CD4-positive, alpha-beta T cell (primary cell): ENCODE results near the gene IFNGR2. TPM values are rescaled to one million over a fixed set of nuclear protein-coding genes. Genes with fewer than 3 reads are reported as not detected.

ENCODE experiments used
- ATAC-seq: fragments of 200-7000 bp; cut with Tn5 transposase; one replicate; pipeline ENCODE4 v1.10.0; 2022; ENCODE audit warnings: mild to moderate bottlenecking; ENCODE audit not compliant: poor library complexity
- CTCF ChIA-PET: fragments of 350-600 bp; sonication (Branson Sonifier 250); formaldehyde crosslinking; loops from one replicate; lab custom pipeline; 2021; ENCODE audit warnings: antibody characterized with exemption, inconsistent platforms; lab: Charles Lee
- POLR2A ChIA-PET: fragments of 350-600 bp; sonication (Branson Sonifier 250); formaldehyde crosslinking; loops from one replicate; lab custom pipeline; 2021; ENCODE audit warnings: antibody characterized with exemption, inconsistent platforms; lab: Charles Lee
- DNase-seq, 14 experiments: peaks; one replicate each; pipeline ENCODE4 v3.0.0-alpha.2; 2013 to 2020; ENCODE audit warnings: mixed read lengths in 2 of 14
- H3K27ac ChIP-seq, 2 donors: one replicate each; pipeline versions ENCODE4 v1.5.1 to v1.7.0; 2013; ENCODE audit warnings: low read length in 2 of 2, low read depth in 1 of 2, mild to moderate bottlenecking in 1 of 2
- H3K27me3 ChIP-seq, 2 experiments: 1 replicate in 1 of 2; 2 replicates in 1 of 2; pipeline versions ENCODE4 v1.6.1 to v1.7.0; 2013; ENCODE audit warnings: low read length in 2 of 2, control low read depth in 1 of 2, mild to moderate bottlenecking in 1 of 2, moderate library complexity in 1 of 2; ENCODE audit not compliant: insufficient read depth in 2 of 2, control insufficient read depth in 1 of 2
- H3K36me3 ChIP-seq: one replicate; pipeline ENCODE4 v1.6.1; 2013; ENCODE audit warnings: low read length, control low read depth; ENCODE audit not compliant: insufficient read depth
- H3K4me1 ChIP-seq: one replicate; pipeline ENCODE4 v1.6.1; 2013; ENCODE audit warnings: low read length, control low read depth; ENCODE audit not compliant: insufficient read depth
- H3K4me3 ChIP-seq: one replicate; pipeline ENCODE4 v1.5.1; 2013; ENCODE audit warnings: mild to moderate bottlenecking, low read length, moderate library complexity
- H3K9me3 ChIP-seq, 2 experiments: 1 replicate in 1 of 2; 2 replicates in 1 of 2; pipeline versions ENCODE4 v1.6.1 to v1.7.0; 2013; ENCODE audit warnings: low read length in 2 of 2, mild to moderate bottlenecking in 2 of 2, control low read depth in 1 of 2, moderate library complexity in 1 of 2; ENCODE audit not compliant: control insufficient read depth in 1 of 2, insufficient read depth in 1 of 2
- H3K27ac Mint-ChIP-seq: one replicate; pipeline ENCODE4 v1.8.0; 2020; ENCODE audit warnings: mixed read lengths
- H3K27me3 Mint-ChIP-seq: one replicate; pipeline ENCODE4 v1.8.0; 2021; ENCODE audit warnings: mixed read lengths
- H3K36me3 Mint-ChIP-seq: one replicate; pipeline ENCODE4 v1.8.0; 2021; ENCODE audit warnings: low read depth, mixed read lengths
- H3K4me1 Mint-ChIP-seq: one replicate; pipeline ENCODE4 v1.8.0; 2021; ENCODE audit warnings: low read depth, mixed read lengths
- H3K4me3 Mint-ChIP-seq: one replicate; pipeline ENCODE4 v1.8.0; 2020; ENCODE audit warnings: mild to moderate bottlenecking, mixed read lengths
- H3K9me3 Mint-ChIP-seq: one replicate; pipeline ENCODE4 v1.8.0; 2020; ENCODE audit warnings: mixed read lengths
- CTCF ChIP-seq: fragments of 200-600 bp; IDR thresholded peaks from one replicate; pipeline ENCODE4 v1.8.0; 2022; ENCODE audit warnings: antibody characterized with exemption, mild to moderate bottlenecking
- intact Hi-C, 2 experiments: fragments of 100-400 bp; cut with DNase I in 1 of 2; cut with micrococcal nuclease in 1 of 2; formaldehyde crosslinking; loops; one replicate each; pipeline versions ENCODE4 v1.15.1 to v1.9.0; 2023 to 2025; cut with DNase I, micrococcal nuclease
- total RNA-seq, 174 experiments: library from RNA in 2 of 174; stranded (reverse) in 2 of 174; gene quantifications; one replicate each; pipeline ENCODE4 v1.2.3 and lab custom pipeline; 2021 to 2026

The IFNGR2 gene
- total RNA-seq, 2 experiments from 2014 or later, result 14.6 to 17.7 TPM

GRCh38 chr21:33371366-33371765, 31.8 kb upstream of the IFNGR2 start:
- peaks cover 21 to 25% of the 10 kb centered on the region in 2 experiments for H3K9me3 ChIP-seq
- ATAC-seq (no peak), DNase-seq (no peak)
- no peak for TF ChIP-seq CTCF
- H3K4me3 Mint-ChIP-seq, result no peak overlapping the region
- peaks cover 5% of the 10 kb centered on the region for H3K9me3 Mint-ChIP-seq
- H3K4me1 ChIP-seq, result peaks cover 13% of the 10 kb centered on the region
- intact Hi-C loops, result loop anchor here in 1 of 2 experiments (5.0 kb wide), 2 partner anchors 449 to 539 kb away; no protein-coding TSS in a partner anchor
- no peak overlapping the region for H3K27ac Mint-ChIP-seq
- H3K36me3 ChIP-seq, result no peaks in the 10 kb centered on the region
- H3K36me3 Mint-ChIP-seq, result peaks cover 4% of the 10 kb centered on the region
- H3K4me3 ChIP-seq, result no peak overlapping the region
- no peaks in the 10 kb centered on the region for H3K27me3 Mint-ChIP-seq
- ChIA-PET POLR2A (interaction anchor here (1.0 kb wide), 1 partner anchor 10 kb away, joined by 4 read pairs; no protein-coding TSS in a partner anchor), CTCF (interaction anchor here (0.7 to 2.6 kb wide), 2 partner anchors 10 to 53 kb away, joined by 3 to 9 read pairs; no protein-coding TSS in a partner anchor)
- H3K27me3 ChIP-seq, result no peaks in the 10 kb centered on the region
- H3K27ac ChIP-seq, result no peak overlapping the region
- peaks cover 6% of the 10 kb centered on the region for H3K4me1 Mint-ChIP-seq

- Mint-ChIP-seq H3K4me1 (peaks cover 6% of the 10 kb centered on the region), H3K27me3 (no peaks in the 10 kb centered on the region), H3K4me3 (no peak overlapping the region), H3K36me3 (no peaks in the 10 kb centered on the region), H3K27ac (no peak overlapping the region), H3K9me3 (peaks cover under 1% of the 10 kb centered on the region)
- no peak for TF ChIP-seq CTCF
- intact Hi-C loops, result loop anchor here in 1 of 2 experiments (5.0 kb wide), 2 partner anchors 450 to 540 kb away; no protein-coding TSS in a partner anchor
- Histone ChIP-seq H3K9me3 (peaks cover 10 to 20% of the 10 kb centered on the region in 2 experiments), H3K27ac (no peak overlapping the region), H3K27me3 (no peaks in the 10 kb centered on the region), H3K4me1 (peaks cover 13% of the 10 kb centered on the region), H3K36me3 (no peaks in the 10 kb centered on the region), H3K4me3 (no peak overlapping the region)
- DNase-seq (no peak), ATAC-seq (no peak)
- ChIA-PET POLR2A (interaction anchor here (1.2 kb wide), 1 partner anchor 11 kb away, joined by 7 read pairs; no protein-coding TSS in a partner anchor), CTCF (no interaction called here)
Observed at GRCh38 chr21:33372582-33372981, 30.6 kb upstream of the IFNGR2 start.

- H3K9me3 ChIP-seq, result peaks cover 2 to 11% of the 10 kb centered on the region in 2 experiments
- peaks cover 13% of the 10 kb centered on the region for H3K4me1 ChIP-seq
- no peaks in the 10 kb centered on the region for H3K36me3 Mint-ChIP-seq
- H3K27me3 ChIP-seq, result no peaks in the 10 kb centered on the region
- POLR2A ChIA-PET, result no interaction called here
- ATAC-seq, result no peak
- H3K36me3 ChIP-seq, result no peaks in the 10 kb centered on the region
- TF ChIP-seq CTCF, result no peak
- CTCF ChIA-PET, result interaction anchor here (1.2 to 1.9 kb wide), 2 partner anchors 11 to 12 kb away, joined by 3 to 6 read pairs; no protein-coding TSS in a partner anchor
- intact Hi-C loops, result loop anchor here in 1 of 2 experiments (5.0 kb wide), 2 partner anchors 451 to 541 kb away; no protein-coding TSS in a partner anchor
- H3K4me3 ChIP-seq, result no peak overlapping the region
- H3K4me3 Mint-ChIP-seq, result no peak overlapping the region
- H3K9me3 Mint-ChIP-seq, result no peaks in the 10 kb centered on the region
- no peak overlapping the region for H3K27ac Mint-ChIP-seq
- peaks cover 6% of the 10 kb centered on the region for H3K4me1 Mint-ChIP-seq
- DNase-seq, result no peak
- H3K27ac ChIP-seq, result no peak overlapping the region
- no peaks in the 10 kb centered on the region for H3K27me3 Mint-ChIP-seq
Observed at GRCh38 chr21:33373451-33373850, 29.8 kb upstream of the IFNGR2 start.
